Gastroesophageal sphincter (tissue), 4 donors: ENCODE results near the gene TBCEL. TPM values are rescaled to one million over a fixed set of nuclear protein-coding genes. Genes with fewer than 3 reads are reported as not detected.

Experiments used
- ATAC-seq: fragments of 150-250 bp; one replicate; pipeline ENCODE4 v1.9.1; 2016; ENCODE audit warnings: mild to moderate bottlenecking, moderate library complexity
- H3K27ac ChIP-seq, 4 donors: fragments of 200-600 bp; sonication (generic) in 3 of 4; 1 replicate in 3 of 4; 2 replicates in 1 of 4; pipeline ENCODE4 v1.5.1; 2016 to 2019
- H3K27me3 ChIP-seq: fragments of 200-600 bp; sonication (generic); one replicate; pipeline ENCODE4 v1.5.1; 2019
- H3K36me3 ChIP-seq, 2 donors: fragments of 200-600 bp; sonication (generic); one replicate each; pipeline ENCODE4 v1.5.1; 2019; ENCODE audit warnings: control low read depth in 1 of 2
- H3K4me1 ChIP-seq, 3 donors: fragments of 200-600 bp; sonication (generic); 1 replicate in 2 of 3; 2 replicates in 1 of 3; pipeline ENCODE4 v1.5.1; 2016 to 2019; ENCODE audit warnings: control low read depth in 2 of 3
- H3K4me3 ChIP-seq, 2 donors: fragments of 200-600 bp; sonication (generic); one replicate each; pipeline ENCODE4 v1.5.1; 2019; ENCODE audit warnings: mild to moderate bottlenecking in 1 of 2, moderate library complexity in 1 of 2
- H3K9me3 ChIP-seq, 3 donors: fragments of 200-600 bp; sonication (generic); one replicate each; pipeline ENCODE4 v1.5.1; 2017 to 2019; ENCODE audit warnings: control low read depth in 2 of 3
- EP300 ChIP-seq: sonication (generic); formaldehyde crosslinking; IDR thresholded peaks from one replicate; pipeline ENCODE4 v1.6.1; 2017; ENCODE audit warnings: antibody characterized with exemption, mild to moderate bottlenecking
- POLR2A ChIP-seq, 2 donors: fragments of 450-650 bp; IDR thresholded peaks; one replicate each; pipeline ENCODE4 v1.6.1; 2017; ENCODE audit warnings: antibody characterized with exemption in 2 of 2, mild to moderate bottlenecking in 2 of 2, moderate library complexity in 1 of 2
- POLR2AphosphoS5 ChIP-seq: sonication (generic); formaldehyde crosslinking; IDR thresholded peaks from one replicate; pipeline ENCODE4 v1.6.1; 2017; ENCODE audit warnings: antibody characterized with exemption
- WGBS, 2 donors: methylation state at CpG; one replicate each; pipeline ENCODE4 v1.1.5; 2018; ENCODE audit warnings: low coverage in 1 of 2; 5-methylcytosine and 5-hydroxymethylcytosine counted together
- total RNA-seq, 4 donors: library from RNA; depleted of rRNA; stranded (reverse); fragments of >200 nt; gene quantifications; one replicate each; pipeline ENCODE4 v1.1.0, GENCODE V29; 2016
- TF ChIP-seq, protein P1 (sequence below), 4 experiments: fragments of 200-600 bp in 2 of 4; fragments of 450-650 bp in 2 of 4; sonication (generic) in 1 of 4; IDR thresholded peaks; one replicate each; pipeline ENCODE4 v1.5.1; 2017 to 2019; ENCODE audit warnings: antibody characterized with exemption in 4 of 4, mild to moderate bottlenecking in 2 of 4, moderate library complexity in 2 of 4

TBCEL gene
- total RNA-seq, 4 donors from 2014 or later, result 25.7 to 39.0 (median 30.8) TPM

DNA sequence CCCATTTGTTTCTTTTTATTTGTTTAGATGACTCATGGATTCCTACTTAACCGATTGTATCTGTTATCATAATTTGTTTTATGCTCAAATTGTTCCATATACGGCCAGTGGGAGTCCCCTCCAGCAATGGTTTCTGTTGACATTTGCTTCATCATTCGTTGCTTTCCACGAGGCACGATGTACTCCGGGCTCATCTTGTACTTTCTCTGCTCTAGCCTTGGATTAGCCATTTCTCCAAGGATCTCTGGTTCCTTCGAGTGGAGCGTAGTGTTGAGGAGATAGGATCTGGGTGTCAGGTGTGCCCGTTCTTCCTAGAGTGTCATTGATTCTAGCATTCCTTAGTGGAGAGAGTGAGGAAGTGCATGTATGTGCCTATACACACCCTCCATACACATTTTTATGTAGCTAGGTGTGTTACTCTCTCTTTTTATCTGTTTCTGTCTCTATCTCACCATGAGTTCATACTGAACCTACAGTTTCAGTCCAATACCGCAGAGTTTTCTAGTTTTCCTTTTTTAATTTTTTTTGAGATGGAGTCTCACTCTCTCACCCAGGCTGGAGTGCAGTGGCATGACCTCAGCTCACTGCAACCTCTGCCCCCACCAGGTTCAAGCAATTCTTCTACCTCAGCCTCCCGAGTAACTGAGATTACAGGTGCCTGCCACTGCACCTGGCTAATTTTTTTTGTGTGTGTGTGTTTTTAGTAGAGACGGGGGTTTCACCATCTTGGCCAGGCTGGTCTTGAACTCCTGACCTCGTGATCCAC lies 108.5 kb downstream of the TBCEL start:
- 62 to 74% methylated on average over 6 to 7 of the region's 13 CpGs for WGBS, 2 donors
- no peaks in the 10 kb centered on the region for H3K27me3 ChIP-seq

DNA sequence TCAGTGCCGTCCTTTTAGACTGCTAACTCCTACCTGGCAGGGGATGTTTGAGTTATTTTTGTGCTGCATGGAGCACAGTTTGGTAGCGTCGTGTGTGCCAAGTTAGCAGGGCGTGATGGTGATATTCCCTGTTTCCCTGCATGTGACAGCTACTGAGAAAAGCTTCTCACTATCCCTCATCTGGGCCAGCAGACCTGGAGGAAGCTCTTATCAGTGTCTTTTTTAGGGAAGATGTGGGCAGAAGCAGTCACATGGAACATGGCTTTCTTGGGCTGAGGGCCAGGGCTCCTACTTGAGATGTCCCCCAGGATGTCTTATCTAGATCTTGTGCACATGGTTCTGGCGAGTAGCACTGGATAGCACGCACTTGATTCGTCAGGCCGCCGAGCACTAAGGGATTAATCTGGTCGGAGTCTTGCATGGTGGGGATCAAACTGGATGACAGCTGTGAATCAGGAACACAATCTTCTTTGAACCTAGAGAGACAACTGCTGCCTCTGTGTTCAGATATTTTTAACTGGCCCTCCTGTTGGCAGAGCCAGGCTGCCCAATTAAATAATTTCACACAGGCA lies 110.9 kb downstream of the TBCEL start:
- no peaks in the 10 kb centered on the region for H3K27me3 ChIP-seq
- no peaks in the 10 kb centered on the region for H3K4me1 ChIP-seq
- no peaks in the 10 kb centered on the region for H3K9me3 ChIP-seq
- H3K4me3 ChIP-seq, result no peak overlapping the region
- 82 to 89% methylated on average over 3 to 4 of the region's 10 CpGs for WGBS, 2 donors
- TF ChIP-seq EP300 (no peak), POLR2A (IDR thresholded peaks at IDR 0.05) (no peak), POLR2AphosphoS5 (no peak)
- TF ChIP-seq, protein P1, sequence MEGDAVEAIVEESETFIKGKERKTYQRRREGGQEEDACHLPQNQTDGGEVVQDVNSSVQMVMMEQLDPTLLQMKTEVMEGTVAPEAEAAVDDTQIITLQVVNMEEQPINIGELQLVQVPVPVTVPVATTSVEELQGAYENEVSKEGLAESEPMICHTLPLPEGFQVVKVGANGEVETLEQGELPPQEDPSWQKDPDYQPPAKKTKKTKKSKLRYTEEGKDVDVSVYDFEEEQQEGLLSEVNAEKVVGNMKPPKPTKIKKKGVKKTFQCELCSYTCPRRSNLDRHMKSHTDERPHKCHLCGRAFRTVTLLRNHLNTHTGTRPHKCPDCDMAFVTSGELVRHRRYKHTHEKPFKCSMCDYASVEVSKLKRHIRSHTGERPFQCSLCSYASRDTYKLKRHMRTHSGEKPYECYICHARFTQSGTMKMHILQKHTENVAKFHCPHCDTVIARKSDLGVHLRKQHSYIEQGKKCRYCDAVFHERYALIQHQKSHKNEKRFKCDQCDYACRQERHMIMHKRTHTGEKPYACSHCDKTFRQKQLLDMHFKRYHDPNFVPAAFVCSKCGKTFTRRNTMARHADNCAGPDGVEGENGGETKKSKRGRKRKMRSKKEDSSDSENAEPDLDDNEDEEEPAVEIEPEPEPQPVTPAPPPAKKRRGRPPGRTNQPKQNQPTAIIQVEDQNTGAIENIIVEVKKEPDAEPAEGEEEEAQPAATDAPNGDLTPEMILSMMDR (IDR thresholded peaks at IDR 0.05), result no peak
- peaks cover 0 to under 1% of the 10 kb centered on the region in 2 donors for H3K36me3 ChIP-seq
- no peak for ATAC-seq
- H3K27ac ChIP-seq, result no peak overlapping the region

More for the DNA sequence above, 108.5 kb downstream of the TBCEL start:
- Histone ChIP-seq H3K4me3 (no peak overlapping the region), H3K27ac (no peak overlapping the region), H3K36me3 (peaks cover 0 to 13% of the 10 kb centered on the region in 2 donors), H3K9me3 (no peaks in the 10 kb centered on the region), H3K4me1 (no peaks in the 10 kb centered on the region)
- no peak for ATAC-seq
- TF ChIP-seq POLR2AphosphoS5, result no peak

DNA sequence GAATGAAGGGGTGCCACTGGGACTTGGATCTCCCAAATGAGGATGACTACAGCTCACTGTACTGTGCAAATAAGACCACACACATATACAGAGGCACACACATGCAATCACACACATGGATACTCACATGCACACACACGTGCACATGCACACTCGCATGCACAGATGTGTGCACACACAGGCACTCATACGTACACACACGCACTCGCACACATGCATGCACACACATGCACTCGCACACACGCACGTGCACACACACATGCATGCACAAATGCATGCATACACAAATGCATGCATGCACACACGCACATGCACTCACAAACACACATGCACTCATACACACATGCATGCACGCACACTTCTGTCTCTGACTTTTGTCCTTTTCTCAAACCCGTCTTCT lies 113.1 kb downstream of the TBCEL start:
- Histone ChIP-seq H3K4me3 (no peak overlapping the region), H3K27me3 (no peaks in the 10 kb centered on the region), H3K36me3 (no peaks in the 10 kb centered on the region), H3K4me1 (no peaks in the 10 kb centered on the region), H3K9me3 (no peaks in the 10 kb centered on the region), H3K27ac (no peak overlapping the region)
- 86 to 94% methylated on average over 10 to 11 of the region's 11 CpGs for WGBS, 2 donors
- TF ChIP-seq POLR2A (IDR thresholded peaks at IDR 0.05) (no peak), EP300 (no peak), POLR2AphosphoS5 (no peak)
- TF ChIP-seq, protein P1 (IDR thresholded peaks at IDR 0.05), result no peak
- no peak for ATAC-seq

DNA sequence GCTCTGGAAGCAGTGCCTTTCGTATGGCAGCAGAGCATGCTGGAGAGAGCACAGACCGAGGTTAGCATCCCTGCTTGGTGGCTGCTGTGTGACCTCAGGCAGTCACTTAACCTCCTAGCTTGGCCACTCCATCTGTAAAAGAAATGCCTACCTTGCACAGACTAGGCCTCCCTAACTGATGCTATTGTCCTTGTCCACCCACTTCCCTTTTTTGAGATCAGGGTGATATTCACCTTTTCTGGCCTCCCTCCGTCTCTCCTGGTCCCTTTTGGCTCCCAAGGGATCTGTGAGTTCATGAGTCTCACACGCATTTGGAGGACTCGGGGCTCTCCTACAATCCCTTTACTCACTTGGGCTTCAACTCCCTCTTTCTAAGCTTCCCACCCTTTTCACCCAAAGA lies 114.4 kb downstream of the TBCEL start:
- WGBS, 2 donors, result 89 to 93% methylated on average over 2 to 4 of the region's 5 CpGs

DNA sequence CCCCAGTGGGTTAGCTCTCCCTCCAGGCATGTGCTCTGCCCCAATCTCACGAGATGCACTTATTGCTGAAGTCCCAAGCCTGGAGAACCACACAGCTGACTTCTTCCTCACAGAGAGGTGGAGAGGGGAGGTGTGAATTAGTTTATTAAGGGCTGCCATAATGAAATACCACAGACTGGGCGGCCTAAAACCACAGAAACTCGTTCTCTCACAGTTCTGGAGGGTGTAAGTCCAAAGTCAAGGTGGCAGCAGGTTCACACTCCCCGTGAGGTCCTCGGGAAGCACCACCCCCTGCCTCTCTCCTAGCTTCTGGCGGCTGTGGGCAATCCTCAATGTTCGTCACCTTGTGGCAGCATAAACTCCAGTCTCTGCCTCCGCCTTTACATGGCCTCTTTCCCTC lies 116.5 kb downstream of the TBCEL start:
- 61 to 67% methylated on average over 4 to 7 of the region's 8 CpGs for WGBS, 2 donors
- H3K36me3 ChIP-seq, result peaks cover 0 to under 1% of the 10 kb centered on the region in 2 donors
- H3K27ac ChIP-seq, result no peak overlapping the region
- H3K9me3 ChIP-seq, result no peaks in the 10 kb centered on the region
- ATAC-seq, result no peak
- H3K4me3 ChIP-seq, result no peak overlapping the region
- TF ChIP-seq EP300, result no peak
- TF ChIP-seq, protein P1 (IDR thresholded peaks at IDR 0.05), result no peak
- no peaks in the 10 kb centered on the region for H3K4me1 ChIP-seq
- no peaks in the 10 kb centered on the region for H3K27me3 ChIP-seq

More for the DNA sequence above, 114.4 kb downstream of the TBCEL start:
- Histone ChIP-seq H3K36me3 (no peaks in the 10 kb centered on the region), H3K4me1 (no peaks in the 10 kb centered on the region), H3K27me3 (no peaks in the 10 kb centered on the region), H3K4me3 (no peak overlapping the region), H3K9me3 (no peaks in the 10 kb centered on the region), H3K27ac (no peak overlapping the region)
- ATAC-seq, result no peak
- TF ChIP-seq EP300 (no peak), POLR2AphosphoS5 (no peak), POLR2A (IDR thresholded peaks at IDR 0.05) (no peak)
- TF ChIP-seq, protein P1 (IDR thresholded peaks at IDR 0.05), result no peak

Other genes starting within 250 kb of the TBCEL start
- 1 to 10 TPM in 1 of 4 donors, under 1 TPM in 2, not detected in 1; 0.35 to 1.3 (median 0.78) TPM for gene TECTA, start 77.1 kb downstream of the TBCEL start, total RNA-seq